SK-N-SH (cell line): ENCODE results near the gene KLHL17. TPM values are rescaled to one million over a fixed set of nuclear protein-coding genes. Genes with fewer than 3 reads are reported as not detected.

Source experiments
- CTCF ChIA-PET: fragments of 300-600, 350-600 bp; formaldehyde crosslinking; extraction: SDS; loops from one replicate; lab custom pipeline; 2021; lab: Yijun Ruan, JAX
- POLR2A ChIA-PET: fragments of 350-600 bp; sonication (Branson Sonifier 250); formaldehyde crosslinking; extraction: SDS; loops from one replicate; lab custom pipeline; 2020; ENCODE audit warnings: antibody characterized with exemption, inconsistent platforms; lab: Yijun Ruan, JAX
- DNase-seq: peaks from one replicate; pipeline ENCODE4 v3.0.0; 2012
- H2AFZ ChIP-seq: fragments of 200-600 bp; sonication (generic); 2 replicates; pipeline ENCODE4 v1.8.1; 2016; ENCODE audit warnings: antibody characterized with exemption, mild to moderate bottlenecking, low read depth
- H3F3A ChIP-seq: fragments of 200-600 bp; sonication (generic); replicated peaks from 2 replicates; pipeline ENCODE3; 2016; ENCODE audit warnings: antibody characterized with exemption, mild to moderate bottlenecking; ENCODE audit not compliant: insufficient read depth
- H3K27ac ChIP-seq, 2 experiments: fragments of 200-500 bp in 1 of 2; fragments of 200-600 bp in 1 of 2; sonication (Bioruptor generic) in 1 of 2; sonication (generic), shearing (Covaris generic) in 1 of 2; 2 replicates each; pipeline versions ENCODE4 v1.5.1 to v1.6.1; 2014 to 2016; ENCODE audit warnings: low read depth in 2 of 2, inconsistent platforms in 1 of 2, low read length in 1 of 2, mild to moderate bottlenecking in 1 of 2, mixed read lengths in 1 of 2
- H3K27me3 ChIP-seq: fragments of 200-600 bp; sonication (generic), shearing (Covaris generic); 2 replicates; pipeline ENCODE4 v1.6.1; 2016; ENCODE audit warnings: mixed run types; ENCODE audit not compliant: insufficient read depth
- H3K36me3 ChIP-seq, 2 experiments: fragments of 200-500 bp in 1 of 2; fragments of 200-600 bp in 1 of 2; sonication (Bioruptor generic) in 1 of 2; sonication (generic) in 1 of 2; replicated peaks in 1 of 2; 2 replicates each; pipeline versions ENCODE3 to v1.5.1; 2014 to 2016; ENCODE audit warnings: low read length in 1 of 2, mild to moderate bottlenecking in 1 of 2; ENCODE audit not compliant: insufficient read depth in 2 of 2, control insufficient read depth in 1 of 2
- H3K4me1 ChIP-seq, 2 experiments: fragments of 200-500 bp in 1 of 2; fragments of 200-600 bp in 1 of 2; sonication (Bioruptor generic) in 1 of 2; sonication (generic), shearing (Covaris generic) in 1 of 2; 2 replicates each; pipeline versions ENCODE4 v1.5.1 to v1.6.1; 2014 to 2016; ENCODE audit warnings: low read depth in 1 of 2, low read length in 1 of 2, mixed run types in 1 of 2; ENCODE audit not compliant: insufficient read depth in 2 of 2, control insufficient read depth in 1 of 2
- H3K4me2 ChIP-seq: fragments of 200-600 bp; sonication (generic), shearing (Covaris generic); 2 replicates; pipeline ENCODE4 v1.6.1; 2017; ENCODE audit warnings: mixed run types
- H3K4me3 ChIP-seq, 2 experiments: fragments of 200-500 bp in 1 of 2; fragments of 200-600 bp in 1 of 2; sonication (Bioruptor generic) in 1 of 2; sonication (generic), shearing (Covaris generic) in 1 of 2; 2 replicates each; pipeline versions ENCODE4 v1.5.1 to v1.8.1; 2014 to 2016; ENCODE audit warnings: low read depth in 2 of 2, inconsistent platforms in 1 of 2, low read length in 1 of 2, mild to moderate bottlenecking in 1 of 2, mixed read lengths in 1 of 2, moderate library complexity in 1 of 2
- H3K79me2 ChIP-seq: fragments of 200-600 bp; sonication (generic); 2 replicates; pipeline ENCODE4 v1.8.1; 2017; ENCODE audit warnings: mild to moderate bottlenecking; ENCODE audit not compliant: insufficient read depth
- H3K9ac ChIP-seq: fragments of 200-600 bp; sonication (generic); 2 replicates; pipeline ENCODE4 v1.6.1; 2017; ENCODE audit warnings: mixed run types
- H3K9me2 ChIP-seq: fragments of 200-600 bp; sonication (generic); 2 replicates; pipeline ENCODE4 v1.6.1; 2017; ENCODE audit warnings: mixed run types
- H3K9me3 ChIP-seq: fragments of 200-600 bp; sonication (generic); 2 replicates; pipeline ENCODE4 v1.6.1; 2017; ENCODE audit warnings: mixed run types, mild to moderate bottlenecking, moderate library complexity
- H4K20me1 ChIP-seq: fragments of 200-600 bp; sonication (generic); 2 replicates; pipeline ENCODE4 v1.6.1; 2017; ENCODE audit warnings: mild to moderate bottlenecking, mixed run types; ENCODE audit not compliant: insufficient read depth
- CHD2 ChIP-seq: fragments of 150-350 bp; IDR thresholded peaks from 2 replicates; pipeline ENCODE4 v1.6.1; 2018; ENCODE audit warnings: low read length; ENCODE audit not compliant: partially characterized antibody
- CTCF ChIP-seq: fragments of 200-600 bp; sonication (generic); IDR thresholded peaks from 2 replicates; pipeline ENCODE4 v1.6.1; 2017; ENCODE audit warnings: antibody characterized with exemption, mild to moderate bottlenecking, moderate library complexity
- ELF1 ChIP-seq: IDR thresholded peaks from 2 replicates; pipeline ENCODE4 v1.4.0; 2012
- EZH2phosphoT487 ChIP-seq: fragments of 200-600 bp; sonication (generic); IDR thresholded peaks from 2 replicates; pipeline ENCODE4 v1.6.1; 2017; ENCODE audit warnings: low read depth, mixed run types, mild to moderate bottlenecking, antibody characterized with exemption, moderate library complexity, borderline replicate concordance
- FOXJ3 ChIP-seq: sonication (generic); formaldehyde crosslinking; IDR thresholded peaks from 2 replicates; pipeline ENCODE4 v1.5.1; 2020; ENCODE audit warnings: mild to moderate bottlenecking, missing genetic modification reagents
- FOXM1 ChIP-seq: IDR thresholded peaks from 2 replicates; pipeline ENCODE4 v1.4.0; 2012; ENCODE audit warnings: low read depth, mild to moderate bottlenecking
- JUND ChIP-seq: IDR thresholded peaks from 2 replicates; pipeline ENCODE4 v1.4.0; 2012
- MEF2A ChIP-seq: IDR thresholded peaks from 2 replicates; pipeline ENCODE4 v1.4.0; 2012; ENCODE audit warnings: low read depth, borderline replicate concordance
- NFIC ChIP-seq: IDR thresholded peaks from 2 replicates; pipeline ENCODE4 v1.4.0; 2012; ENCODE audit warnings: borderline replicate concordance
- PBX3 ChIP-seq: IDR thresholded peaks from 2 replicates; pipeline ENCODE4; 2012
- POLR2AphosphoS5 ChIP-seq: IDR thresholded peaks from 2 replicates; pipeline ENCODE4 v1.6.1; 2012; ENCODE audit warnings: low read depth, low read length
- REST ChIP-seq: IDR thresholded peaks from 2 replicates; pipeline ENCODE4 v1.6.1; 2012; ENCODE audit warnings: mild to moderate bottlenecking, low read depth, low read length, moderate library complexity
- RXRA ChIP-seq: IDR thresholded peaks from 2 replicates; pipeline ENCODE4 v1.4.0; 2012; ENCODE audit warnings: low read depth, mild to moderate bottlenecking, borderline replicate concordance
- SIN3A ChIP-seq: IDR thresholded peaks from 2 replicates; pipeline ENCODE4 v1.6.1; 2012; ENCODE audit warnings: low read depth, mild to moderate bottlenecking, low read length, moderate library complexity, borderline replicate concordance
- TAF1 ChIP-seq: IDR thresholded peaks from 2 replicates; pipeline ENCODE4 v1.6.1; 2012; ENCODE audit warnings: low read depth, mild to moderate bottlenecking, low read length, moderate library complexity, borderline replicate concordance
- WGBS: methylation state at CpG from one replicate; pipeline ENCODE4 v1.1.6; 2017; ENCODE audit warnings: low lambda C conversion rate; 5-methylcytosine and 5-hydroxymethylcytosine counted together
- polyA plus RNA-seq, 3 experiments: library from polyadenylated mRNA; depleted of rRNA; stranded (reverse); fragments of >200 nt; gene quantifications; 2 replicates each; pipeline ENCODE4 v1.2.3, GENCODE V29; 2012

Gene KLHL17
- polyA plus RNA-seq, 1 of the 3 experiments (the other 2 are of a cell fraction) = 27.3 TPM

GRCh38 chr1:911875-912739 lies 48.3 kb upstream of the KLHL17 start:
- peak; percentile 15 for DNase-seq
- Histone ChIP-seq H3F3A (no peaks in the 10 kb centered on the region), H3K79me2 (no peaks in the 10 kb centered on the region), H3K4me3 (no peak overlapping the region), H3K27me3 (no peaks in the 10 kb centered on the region), H2AFZ (no peak overlapping the region), H3K36me3 (no peaks in the 10 kb centered on the region), H3K4me2 (no peak overlapping the region), H3K4me1 (peaks cover 0 to 24% of the 10 kb centered on the region in 2 experiments; a peak in 2 of 4 replicates), H3K9me2 (no peaks in the 10 kb centered on the region), H4K20me1 (no peaks in the 10 kb centered on the region), H3K27ac (no peak overlapping the region), H3K9ac (no peak overlapping the region), H3K9me3 (no peaks in the 10 kb centered on the region)
- TF ChIP-seq ELF1 (no peak), MEF2A (no peak)
- POLR2A ChIA-PET = no interaction called here
- WGBS = 91% methylated on average over 12 of the region's 15 CpGs
- CTCF ChIA-PET = interaction anchor here (0.8 to 2.9 kb wide), 7 partner anchors 8 to 120 kb away, joined by 3 to 20 read pairs (median 4); no protein-coding TSS in a partner anchor

- no peak for DNase-seq
- ChIA-PET CTCF (interaction anchor here (0.8 to 2.9 kb wide), 7 partner anchors 9 to 43 kb away, joined by 3 to 20 read pairs (median 4); no protein-coding TSS in a partner anchor), POLR2A (no interaction called here)
Measured at GRCh38 chr1:912740-913301, 47.6 kb upstream of the KLHL17 start.

More at GRCh38 chr1:912740-913301, 47.6 kb upstream of the KLHL17 start:
- Histone ChIP-seq H3K27ac (no peak overlapping the region), H3K9me2 (no peaks in the 10 kb centered on the region), H3K9me3 (no peaks in the 10 kb centered on the region), H3K4me1 (peaks cover 0 to 32% of the 10 kb centered on the region in 2 experiments; a peak in 2 of 4 replicates), H3K27me3 (no peaks in the 10 kb centered on the region), H3K36me3 (no peaks in the 10 kb centered on the region), H3F3A (no peaks in the 10 kb centered on the region), H2AFZ (no peak overlapping the region), H3K4me2 (no peak overlapping the region), H3K4me3 (no peak overlapping the region), H3K9ac (no peak overlapping the region), H4K20me1 (no peaks in the 10 kb centered on the region), H3K79me2 (no peaks in the 10 kb centered on the region)
- TF ChIP-seq NFIC (no peak), POLR2AphosphoS5 (no peak), REST (no peak), FOXM1 (no peak), RXRA (no peak), EZH2phosphoT487 (no peak), TAF1 (no peak), FOXJ3 (no peak), JUND (no peak), PBX3 (no peak), SIN3A (no peak), CTCF (no peak), CHD2 (no peak)
- WGBS = 70% methylated on average over 16 of the region's 24 CpGs
